ENCODE results near the gene MAT2B. TPM values are rescaled to one million over a fixed set of nuclear protein-coding genes. Genes with fewer than 3 reads are reported as not detected.

The MAT2B gene
- polyA plus RNA-seq, 1 donor (not counting 4 experiments of a cell fraction or from before 2014, with no cell fraction given) = 68.5 TPM

DNA sequence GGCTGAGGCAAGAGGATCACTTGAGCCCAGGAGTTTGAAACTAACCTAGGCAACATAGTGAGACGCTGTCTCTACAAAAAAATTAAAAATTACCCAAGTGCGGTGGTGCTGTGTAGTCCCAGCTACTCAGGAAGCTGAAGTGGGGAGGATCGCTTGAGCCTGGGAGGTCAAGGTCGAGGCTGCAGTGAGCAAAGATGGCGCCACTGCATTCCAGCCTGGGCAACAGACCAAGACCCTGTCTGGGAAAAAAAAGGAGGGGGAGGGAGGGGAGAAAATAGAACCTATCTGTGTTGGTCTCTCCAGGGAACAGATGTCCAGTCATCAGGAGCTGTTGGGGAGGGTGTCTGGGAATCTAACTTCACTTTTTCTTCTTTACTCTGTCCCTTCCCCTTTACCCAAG is 24.3 kb downstream of the MAT2B start:
- no peaks in the 10 kb centered on the region for H3K4me1 ChIP-seq (ENCODE audit: control insufficient read depth, extremely low read depth, insufficient read depth, low read length)
- no peaks in the 10 kb centered on the region for H3K79me2 ChIP-seq (ENCODE audit: control insufficient read depth, insufficient read depth, low read length)
- H3K36me3 ChIP-seq (ENCODE audit: control insufficient read depth in 2 of 2, extremely low read depth in 1 of 2, insufficient read depth in 2 of 2, low read length in 2 of 2) = no peaks in the 10 kb centered on the region
- TF ChIP-seq, protein P1, sequence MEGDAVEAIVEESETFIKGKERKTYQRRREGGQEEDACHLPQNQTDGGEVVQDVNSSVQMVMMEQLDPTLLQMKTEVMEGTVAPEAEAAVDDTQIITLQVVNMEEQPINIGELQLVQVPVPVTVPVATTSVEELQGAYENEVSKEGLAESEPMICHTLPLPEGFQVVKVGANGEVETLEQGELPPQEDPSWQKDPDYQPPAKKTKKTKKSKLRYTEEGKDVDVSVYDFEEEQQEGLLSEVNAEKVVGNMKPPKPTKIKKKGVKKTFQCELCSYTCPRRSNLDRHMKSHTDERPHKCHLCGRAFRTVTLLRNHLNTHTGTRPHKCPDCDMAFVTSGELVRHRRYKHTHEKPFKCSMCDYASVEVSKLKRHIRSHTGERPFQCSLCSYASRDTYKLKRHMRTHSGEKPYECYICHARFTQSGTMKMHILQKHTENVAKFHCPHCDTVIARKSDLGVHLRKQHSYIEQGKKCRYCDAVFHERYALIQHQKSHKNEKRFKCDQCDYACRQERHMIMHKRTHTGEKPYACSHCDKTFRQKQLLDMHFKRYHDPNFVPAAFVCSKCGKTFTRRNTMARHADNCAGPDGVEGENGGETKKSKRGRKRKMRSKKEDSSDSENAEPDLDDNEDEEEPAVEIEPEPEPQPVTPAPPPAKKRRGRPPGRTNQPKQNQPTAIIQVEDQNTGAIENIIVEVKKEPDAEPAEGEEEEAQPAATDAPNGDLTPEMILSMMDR (optimal IDR thresholded peaks at IDR 0.05 in 1 of 3, IDR thresholded peaks at IDR 0.05 in 1 of 3, conservative IDR thresholded peaks at IDR 0.05 in 1 of 3; ENCODE audit: extremely low read depth in 1 of 3, insufficient read depth in 2 of 3, low read length in 3 of 3) = no peak
- TF ChIP-seq EZH2 (IDR thresholded peaks at IDR 0.05; ENCODE audit: low read length) = no peak
- dilution Hi-C loops (cut with MboI; ENCODE audit: extremely low pct_ligation_motif_present, low sequenced_read_pairs) = no loop called here
- H3K27ac ChIP-seq (ENCODE audit: control insufficient read depth, insufficient read depth, low read length) = no peak overlapping the region
- no peaks in the 10 kb centered on the region for H3K27me3 ChIP-seq (ENCODE audit: control insufficient read depth, extremely low read depth, insufficient read depth, low read length)
- no peaks in the 10 kb centered on the region for H3K9me3 ChIP-seq (ENCODE audit: control insufficient read depth, low read depth, low read length)
- H4K20me1 ChIP-seq (ENCODE audit: control insufficient read depth, extremely low read depth, insufficient read depth, low read length) = no peaks in the 10 kb centered on the region
- H2AFZ ChIP-seq (ENCODE audit: control insufficient read depth, low read length) = no peak overlapping the region
- FAIRE-seq (no peak), DNase-seq (ENCODE audit: low read depth, low spot score) (no peak)
- no peak overlapping the region for H3K4me2 ChIP-seq (ENCODE audit: control insufficient read depth, extremely low read depth, insufficient read depth, low read depth, low read length)
- H3K9me1 ChIP-seq (ENCODE audit: control insufficient read depth, extremely low read depth, insufficient read depth, low read length) = no peaks in the 10 kb centered on the region
- no peak overlapping the region for H3K9ac ChIP-seq (ENCODE audit: control insufficient read depth, extremely low read depth, insufficient read depth, low read length)
- no peak overlapping the region for H3K4me3 ChIP-seq (ENCODE audit: control insufficient read depth in 2 of 3, extremely low read depth in 1 of 3, insufficient read depth in 2 of 3, low read depth in 1 of 3, low read length in 3 of 3)

DNA sequence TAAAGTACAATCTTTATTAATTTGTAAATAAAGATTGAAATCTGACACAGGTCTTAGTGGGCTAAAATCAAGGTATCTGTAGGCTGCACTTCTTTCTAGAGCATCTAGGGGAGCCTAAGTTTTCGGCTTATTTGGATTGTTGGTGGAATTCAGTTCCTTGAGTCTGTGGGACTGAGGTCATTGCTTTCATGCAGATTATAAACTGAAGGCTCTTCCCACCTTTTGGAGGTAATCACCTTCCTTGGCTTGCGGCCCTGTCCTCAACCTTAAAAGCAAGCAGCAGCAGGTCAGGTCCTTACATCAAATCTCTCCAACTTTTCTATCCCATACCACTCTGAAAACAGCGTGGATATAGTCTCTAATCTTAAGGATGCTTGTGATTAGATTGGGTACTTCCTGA is 25.9 kb downstream of the MAT2B start:
- Histone ChIP-seq H3K4me2 (ENCODE audit: control insufficient read depth, extremely low read depth, insufficient read depth, low read depth, low read length) (no peak overlapping the region), H3K4me3 (ENCODE audit: control insufficient read depth in 2 of 3, extremely low read depth in 1 of 3, insufficient read depth in 2 of 3, low read depth in 1 of 3, low read length in 3 of 3) (no peak overlapping the region), H3K9me3 (ENCODE audit: control insufficient read depth, low read depth, low read length) (no peaks in the 10 kb centered on the region), H3K79me2 (ENCODE audit: control insufficient read depth, insufficient read depth, low read length) (no peaks in the 10 kb centered on the region), H3K9me1 (ENCODE audit: control insufficient read depth, extremely low read depth, insufficient read depth, low read length) (no peaks in the 10 kb centered on the region), H3K27ac (ENCODE audit: control insufficient read depth, insufficient read depth, low read length) (no peak overlapping the region), H3K4me1 (ENCODE audit: control insufficient read depth, extremely low read depth, insufficient read depth, low read length) (no peaks in the 10 kb centered on the region), H3K36me3 (ENCODE audit: control insufficient read depth in 2 of 2, extremely low read depth in 1 of 2, insufficient read depth in 2 of 2, low read length in 2 of 2) (no peaks in the 10 kb centered on the region), H3K9ac (ENCODE audit: control insufficient read depth, extremely low read depth, insufficient read depth, low read length) (no peak overlapping the region), H4K20me1 (ENCODE audit: control insufficient read depth, extremely low read depth, insufficient read depth, low read length) (no peaks in the 10 kb centered on the region), H2AFZ (ENCODE audit: control insufficient read depth, low read length) (no peak overlapping the region), H3K27me3 (ENCODE audit: control insufficient read depth, extremely low read depth, insufficient read depth, low read length) (no peaks in the 10 kb centered on the region)
- TF ChIP-seq, protein P1 (optimal IDR thresholded peaks at IDR 0.05 in 1 of 3, IDR thresholded peaks at IDR 0.05 in 1 of 3, conservative IDR thresholded peaks at IDR 0.05 in 1 of 3; ENCODE audit: extremely low read depth in 1 of 3, insufficient read depth in 2 of 3, low read length in 3 of 3) = no peak
- TF ChIP-seq EZH2 (IDR thresholded peaks at IDR 0.05; ENCODE audit: low read length) = no peak
- dilution Hi-C loops (cut with MboI; ENCODE audit: extremely low pct_ligation_motif_present, low sequenced_read_pairs) = no loop called here
- FAIRE-seq (no peak), DNase-seq (ENCODE audit: low read depth, low spot score) (no peak)
